ENCODE data around the gene GTPBP6. TPM values are rescaled to one million over a fixed set of nuclear protein-coding genes. Genes with fewer than 3 reads are reported as not detected.

Gene GTPBP6
- total and polyA plus RNA-seq, 2 experiments from 2014 or later: 41.4 to 66.8 TPM

DNA sequence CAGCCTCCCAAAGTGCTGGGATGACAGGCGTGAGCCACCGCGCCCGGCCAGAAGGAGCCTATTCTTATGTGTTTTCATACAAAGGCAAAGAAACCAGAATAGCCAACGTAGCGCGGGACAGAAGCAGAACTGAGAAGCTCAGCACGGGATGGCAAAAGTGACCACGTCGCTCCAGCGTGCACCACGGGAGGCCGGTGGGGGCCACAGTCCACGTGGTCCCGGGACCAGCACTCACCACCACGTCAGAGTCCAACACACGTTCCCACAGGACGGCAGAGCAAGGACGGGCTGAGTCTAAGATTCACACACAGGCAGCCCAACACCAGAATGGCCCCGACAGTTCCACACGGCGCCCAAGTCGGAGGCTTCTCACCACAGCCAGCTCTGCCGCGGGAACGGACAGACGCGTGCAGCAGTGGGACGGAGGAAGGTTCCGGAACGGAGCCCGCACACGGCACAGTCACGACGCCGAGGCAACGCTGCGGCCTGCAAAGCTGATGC lies 18.8 kb upstream of the GTPBP6 start:
- Histone ChIP-seq H3K4me3 (no peak overlapping the region), H3K4me1 (ENCODE audit: insufficient read depth) (no peaks in the 10 kb centered on the region), H3K27ac (ENCODE audit: low read depth) (no peak overlapping the region), H3K27me3 (ENCODE audit: insufficient read depth) (no peaks in the 10 kb centered on the region), H3F3A (replicated peaks; ENCODE audit: low read depth) (no peaks in the 10 kb centered on the region), H3K9me2 (ENCODE audit: insufficient read depth) (no peaks in the 10 kb centered on the region), H2AFZ (no peak overlapping the region), H4K20me1 (replicated peaks; ENCODE audit: insufficient read depth) (no peaks in the 10 kb centered on the region), H3K36me3 (ENCODE audit: insufficient read depth) (no peaks in the 10 kb centered on the region), H3K4me2 (no peak overlapping the region), H3K79me2 (replicated peaks; ENCODE audit: insufficient read depth) (0 out of 2 replicates have a peak, but pooled peaks cover 2% of the 10 kb centered on the region)
- peaks cover 39% of the 10 kb centered on the region for H3K9me3 Mint-ChIP-seq
- H3K36me3 Mint-ChIP-seq (ENCODE audit: low read depth): peaks cover 54% of the 10 kb centered on the region
- H3K4me1 Mint-ChIP-seq: peaks cover 3% of the 10 kb centered on the region; the same call in 1 of the 3 replicates
- no peak overlapping the region for H3K27ac Mint-ChIP-seq
- peaks cover 18% of the 10 kb centered on the region for H3K27me3 Mint-ChIP-seq (ENCODE audit: insufficient read depth, low read depth, poor library complexity)
- no peak overlapping the region for H3K4me3 Mint-ChIP-seq
- DNase-seq (ENCODE audit: low spot score): no peak
- TF ChIP-seq, protein P1, sequence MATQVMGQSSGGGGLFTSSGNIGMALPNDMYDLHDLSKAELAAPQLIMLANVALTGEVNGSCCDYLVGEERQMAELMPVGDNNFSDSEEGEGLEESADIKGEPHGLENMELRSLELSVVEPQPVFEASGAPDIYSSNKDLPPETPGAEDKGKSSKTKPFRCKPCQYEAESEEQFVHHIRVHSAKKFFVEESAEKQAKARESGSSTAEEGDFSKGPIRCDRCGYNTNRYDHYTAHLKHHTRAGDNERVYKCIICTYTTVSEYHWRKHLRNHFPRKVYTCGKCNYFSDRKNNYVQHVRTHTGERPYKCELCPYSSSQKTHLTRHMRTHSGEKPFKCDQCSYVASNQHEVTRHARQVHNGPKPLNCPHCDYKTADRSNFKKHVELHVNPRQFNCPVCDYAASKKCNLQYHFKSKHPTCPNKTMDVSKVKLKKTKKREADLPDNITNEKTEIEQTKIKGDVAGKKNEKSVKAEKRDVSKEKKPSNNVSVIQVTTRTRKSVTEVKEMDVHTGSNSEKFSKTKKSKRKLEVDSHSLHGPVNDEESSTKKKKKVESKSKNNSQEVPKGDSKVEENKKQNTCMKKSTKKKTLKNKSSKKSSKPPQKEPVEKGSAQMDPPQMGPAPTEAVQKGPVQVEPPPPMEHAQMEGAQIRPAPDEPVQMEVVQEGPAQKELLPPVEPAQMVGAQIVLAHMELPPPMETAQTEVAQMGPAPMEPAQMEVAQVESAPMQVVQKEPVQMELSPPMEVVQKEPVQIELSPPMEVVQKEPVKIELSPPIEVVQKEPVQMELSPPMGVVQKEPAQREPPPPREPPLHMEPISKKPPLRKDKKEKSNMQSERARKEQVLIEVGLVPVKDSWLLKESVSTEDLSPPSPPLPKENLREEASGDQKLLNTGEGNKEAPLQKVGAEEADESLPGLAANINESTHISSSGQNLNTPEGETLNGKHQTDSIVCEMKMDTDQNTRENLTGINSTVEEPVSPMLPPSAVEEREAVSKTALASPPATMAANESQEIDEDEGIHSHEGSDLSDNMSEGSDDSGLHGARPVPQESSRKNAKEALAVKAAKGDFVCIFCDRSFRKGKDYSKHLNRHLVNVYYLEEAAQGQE (IDR thresholded peaks at IDR 0.05; ENCODE audit: unreplicated experiment): no peak
- no peak for TF ChIP-seq STAT1 (IDR thresholded peaks at IDR 0.05; ENCODE audit: unreplicated experiment)
- TF ChIP-seq, protein P2, sequence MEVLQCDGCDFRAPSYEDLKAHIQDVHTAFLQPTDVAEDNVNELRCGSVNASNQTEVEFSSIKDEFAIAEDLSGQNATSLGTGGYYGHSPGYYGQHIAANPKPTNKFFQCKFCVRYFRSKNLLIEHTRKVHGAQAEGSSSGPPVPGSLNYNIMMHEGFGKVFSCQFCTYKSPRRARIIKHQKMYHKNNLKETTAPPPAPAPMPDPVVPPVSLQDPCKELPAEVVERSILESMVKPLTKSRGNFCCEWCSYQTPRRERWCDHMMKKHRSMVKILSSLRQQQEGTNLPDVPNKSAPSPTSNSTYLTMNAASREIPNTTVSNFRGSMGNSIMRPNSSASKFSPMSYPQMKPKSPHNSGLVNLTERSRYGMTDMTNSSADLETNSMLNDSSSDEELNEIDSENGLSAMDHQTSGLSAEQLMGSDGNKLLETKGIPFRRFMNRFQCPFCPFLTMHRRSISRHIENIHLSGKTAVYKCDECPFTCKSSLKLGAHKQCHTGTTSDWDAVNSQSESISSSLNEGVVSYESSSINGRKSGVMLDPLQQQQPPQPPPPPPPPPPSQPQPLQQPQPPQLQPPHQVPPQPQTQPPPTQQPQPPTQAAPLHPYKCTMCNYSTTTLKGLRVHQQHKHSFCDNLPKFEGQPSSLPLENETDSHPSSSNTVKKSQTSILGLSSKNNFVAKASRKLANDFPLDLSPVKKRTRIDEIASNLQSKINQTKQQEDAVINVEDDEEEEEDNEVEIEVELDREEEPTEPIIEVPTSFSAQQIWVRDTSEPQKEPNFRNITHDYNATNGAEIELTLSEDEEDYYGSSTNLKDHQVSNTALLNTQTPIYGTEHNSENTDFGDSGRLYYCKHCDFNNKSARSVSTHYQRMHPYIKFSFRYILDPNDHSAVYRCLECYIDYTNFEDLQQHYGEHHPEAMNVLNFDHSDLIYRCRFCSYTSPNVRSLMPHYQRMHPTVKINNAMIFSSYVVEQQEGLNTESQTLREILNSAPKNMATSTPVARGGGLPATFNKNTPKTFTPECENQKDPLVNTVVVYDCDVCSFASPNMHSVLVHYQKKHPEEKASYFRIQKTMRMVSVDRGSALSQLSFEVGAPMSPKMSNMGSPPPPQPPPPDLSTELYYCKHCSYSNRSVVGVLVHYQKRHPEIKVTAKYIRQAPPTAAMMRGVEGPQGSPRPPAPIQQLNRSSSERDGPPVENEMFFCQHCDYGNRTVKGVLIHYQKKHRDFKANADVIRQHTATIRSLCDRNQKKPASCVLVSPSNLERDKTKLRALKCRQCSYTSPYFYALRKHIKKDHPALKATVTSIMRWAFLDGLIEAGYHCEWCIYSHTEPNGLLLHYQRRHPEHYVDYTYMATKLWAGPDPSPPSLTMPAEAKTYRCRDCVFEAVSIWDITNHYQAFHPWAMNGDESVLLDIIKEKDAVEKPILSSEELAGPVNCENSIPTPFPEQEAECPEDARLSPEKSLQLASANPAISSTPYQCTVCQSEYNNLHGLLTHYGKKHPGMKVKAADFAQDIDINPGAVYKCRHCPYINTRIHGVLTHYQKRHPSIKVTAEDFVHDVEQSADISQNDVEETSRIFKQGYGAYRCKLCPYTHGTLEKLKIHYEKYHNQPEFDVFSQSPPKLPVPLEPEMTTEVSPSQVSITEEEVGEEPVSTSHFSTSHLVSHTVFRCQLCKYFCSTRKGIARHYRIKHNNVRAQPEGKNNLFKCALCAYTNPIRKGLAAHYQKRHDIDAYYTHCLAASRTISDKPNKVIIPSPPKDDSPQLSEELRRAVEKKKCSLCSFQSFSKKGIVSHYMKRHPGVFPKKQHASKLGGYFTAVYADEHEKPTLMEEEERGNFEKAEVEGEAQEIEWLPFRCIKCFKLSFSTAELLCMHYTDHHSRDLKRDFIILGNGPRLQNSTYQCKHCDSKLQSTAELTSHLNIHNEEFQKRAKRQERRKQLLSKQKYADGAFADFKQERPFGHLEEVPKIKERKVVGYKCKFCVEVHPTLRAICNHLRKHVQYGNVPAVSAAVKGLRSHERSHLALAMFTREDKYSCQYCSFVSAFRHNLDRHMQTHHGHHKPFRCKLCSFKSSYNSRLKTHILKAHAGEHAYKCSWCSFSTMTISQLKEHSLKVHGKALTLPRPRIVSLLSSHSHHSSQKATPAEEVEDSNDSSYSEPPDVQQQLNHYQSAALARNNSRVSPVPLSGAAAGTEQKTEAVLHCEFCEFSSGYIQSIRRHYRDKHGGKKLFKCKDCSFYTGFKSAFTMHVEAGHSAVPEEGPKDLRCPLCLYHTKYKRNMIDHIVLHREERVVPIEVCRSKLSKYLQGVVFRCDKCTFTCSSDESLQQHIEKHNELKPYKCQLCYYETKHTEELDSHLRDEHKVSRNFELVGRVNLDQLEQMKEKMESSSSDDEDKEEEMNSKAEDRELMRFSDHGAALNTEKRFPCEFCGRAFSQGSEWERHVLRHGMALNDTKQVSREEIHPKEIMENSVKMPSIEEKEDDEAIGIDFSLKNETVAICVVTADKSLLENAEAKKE (CRISPR knock-in tag; IDR thresholded peaks at IDR 0.05): no peak
- no peak for TF ChIP-seq EZH2 (IDR thresholded peaks at IDR 0.05; ENCODE audit: low read depth, unreplicated experiment)
- no peak for ATAC-seq
